Smooth muscle cell of trachea (primary cell): ENCODE measurements around the gene HDDC2. TPM values are rescaled to one million over a fixed set of nuclear protein-coding genes. Genes with fewer than 3 reads are reported as not detected.

Experiments
- total RNA-seq: library from RNA; depleted of rRNA; stranded (reverse); fragments of >200 nt; gene quantifications from 2 replicates; pipeline ENCODE4 v1.2.1, GENCODE V29; 2014

Gene HDDC2
- 67.8 and 80.0 TPM in 2 replicates for total RNA-seq

DNA sequence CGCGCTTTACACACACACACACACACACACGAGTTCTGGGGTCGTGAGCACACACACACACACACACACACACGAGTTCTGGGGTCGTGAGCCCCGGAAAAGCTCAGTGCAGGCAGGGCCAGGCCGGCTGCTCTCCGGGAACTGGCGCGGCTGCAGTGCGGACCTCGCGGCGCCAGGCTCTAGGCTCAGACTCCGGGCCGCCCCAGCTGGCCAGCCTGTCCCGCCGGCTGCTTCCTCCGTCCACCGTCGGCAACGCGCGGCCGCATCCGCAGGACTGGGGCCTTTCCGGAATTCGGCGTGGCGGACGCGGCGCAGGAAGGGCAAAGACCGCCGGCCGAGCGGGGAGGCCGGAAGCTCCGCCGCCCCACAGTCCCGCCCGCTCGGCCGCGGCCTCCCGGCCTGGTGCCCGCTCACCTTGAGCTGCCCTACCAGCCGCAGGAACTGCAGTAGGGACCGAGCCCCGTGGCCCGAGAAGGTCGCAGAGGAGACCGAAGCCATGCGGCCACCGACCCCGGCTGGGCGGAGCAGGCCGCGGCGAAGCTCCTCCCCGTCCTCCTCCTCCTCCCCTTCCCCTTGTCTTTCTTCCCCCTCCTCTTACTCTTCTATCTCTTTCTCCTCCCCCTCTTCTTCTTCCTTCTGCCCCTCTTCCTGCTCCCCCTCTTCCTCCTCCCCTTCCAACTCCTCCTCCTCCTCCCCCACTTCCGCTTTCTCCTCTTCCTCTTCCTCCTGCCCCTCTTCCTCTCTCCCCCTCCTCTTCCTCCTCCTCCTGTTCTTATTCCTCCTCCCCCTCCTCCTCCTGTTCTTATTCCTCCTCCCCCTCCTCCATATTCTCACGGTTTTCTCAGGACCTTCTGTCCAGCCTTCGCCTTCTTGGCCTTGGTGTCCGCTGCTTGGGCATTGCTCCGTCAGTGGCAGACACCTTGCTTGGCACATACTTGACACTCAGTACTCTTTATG is at the start of gene HDDC2:
Gene HDDC2, minus strand, starts transcription at position 533 of the 957 bp plus-strand sequence. Its CDS starts 35 bp downstream, at position 498.

Other genes starting within 250 kb of the HDDC2 start
- 4.9 and 10.8 TPM in 2 replicates for gene TPD52L1, start 148.2 kb downstream of the HDDC2 start, total RNA-seq